Breast epithelium (tissue), 3 donors: ENCODE results near the gene DNAJB4.

Experiments
- POLR2A ChIP-seq: fragments of 450-650 bp; IDR thresholded peaks from one replicate; pipeline ENCODE4 v1.6.1; 2016; ENCODE audit warnings: antibody characterized with exemption, mild to moderate bottlenecking, moderate library complexity
- TF ChIP-seq, protein P1 (sequence below), 3 donors: fragments of 450-650 bp; IDR thresholded peaks; one replicate each; pipeline ENCODE4 v1.5.1; 2016 to 2017; ENCODE audit warnings: antibody characterized with exemption in 3 of 3, mild to moderate bottlenecking in 3 of 3, moderate library complexity in 3 of 3

DNA sequence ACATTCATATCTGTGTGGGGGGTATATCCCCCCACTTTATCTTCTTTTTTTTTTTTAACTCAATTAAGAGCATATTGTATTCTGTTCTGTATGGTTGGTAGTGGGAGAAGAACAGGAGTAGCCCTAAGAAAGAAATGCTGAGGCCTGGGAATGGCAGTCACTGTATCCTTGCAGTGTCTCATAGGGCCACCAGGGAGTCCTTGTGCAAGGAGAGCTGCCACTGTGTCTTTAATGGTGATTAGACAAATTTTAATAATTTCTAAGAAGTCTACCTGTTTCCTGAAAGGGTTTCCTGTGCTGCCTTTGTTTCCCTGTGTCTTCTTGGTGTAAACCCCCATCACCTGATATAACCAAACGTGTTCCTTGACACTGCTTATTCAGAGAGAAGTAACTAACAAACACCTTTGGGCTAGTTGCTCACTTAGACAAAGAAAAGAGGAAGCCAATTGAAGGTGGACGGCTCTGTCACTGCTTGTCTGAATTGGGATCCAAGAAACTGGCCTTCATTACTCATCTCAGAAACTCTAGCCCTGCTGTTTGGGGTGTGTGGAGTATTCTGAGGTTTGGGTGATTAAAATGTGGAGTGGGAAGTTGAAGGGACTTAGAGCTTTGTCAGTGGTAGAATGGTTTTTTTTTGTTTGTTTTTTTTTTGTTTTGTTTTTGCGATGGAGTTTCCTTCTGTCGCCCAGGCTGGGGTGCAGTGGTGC, 56.3 kb downstream of the DNAJB4 start:
- TF ChIP-seq, protein P1, sequence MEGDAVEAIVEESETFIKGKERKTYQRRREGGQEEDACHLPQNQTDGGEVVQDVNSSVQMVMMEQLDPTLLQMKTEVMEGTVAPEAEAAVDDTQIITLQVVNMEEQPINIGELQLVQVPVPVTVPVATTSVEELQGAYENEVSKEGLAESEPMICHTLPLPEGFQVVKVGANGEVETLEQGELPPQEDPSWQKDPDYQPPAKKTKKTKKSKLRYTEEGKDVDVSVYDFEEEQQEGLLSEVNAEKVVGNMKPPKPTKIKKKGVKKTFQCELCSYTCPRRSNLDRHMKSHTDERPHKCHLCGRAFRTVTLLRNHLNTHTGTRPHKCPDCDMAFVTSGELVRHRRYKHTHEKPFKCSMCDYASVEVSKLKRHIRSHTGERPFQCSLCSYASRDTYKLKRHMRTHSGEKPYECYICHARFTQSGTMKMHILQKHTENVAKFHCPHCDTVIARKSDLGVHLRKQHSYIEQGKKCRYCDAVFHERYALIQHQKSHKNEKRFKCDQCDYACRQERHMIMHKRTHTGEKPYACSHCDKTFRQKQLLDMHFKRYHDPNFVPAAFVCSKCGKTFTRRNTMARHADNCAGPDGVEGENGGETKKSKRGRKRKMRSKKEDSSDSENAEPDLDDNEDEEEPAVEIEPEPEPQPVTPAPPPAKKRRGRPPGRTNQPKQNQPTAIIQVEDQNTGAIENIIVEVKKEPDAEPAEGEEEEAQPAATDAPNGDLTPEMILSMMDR (IDR thresholded peaks at IDR 0.05) = no peak
- no peak for TF ChIP-seq POLR2A
